NCI-H226 (cell line): Measurements from ENCODE around the gene BEND7.
"Not testable (repeated sequence)": the region's sequence is repeated elsewhere in the genome, so short reads cannot be mapped to it uniquely, and the experiment has no call there.

Source experiments
- DNase-seq: peaks from one replicate; pipeline ENCODE4 v3.0.0-alpha.2; 2015

BEND7 gene, protein sequence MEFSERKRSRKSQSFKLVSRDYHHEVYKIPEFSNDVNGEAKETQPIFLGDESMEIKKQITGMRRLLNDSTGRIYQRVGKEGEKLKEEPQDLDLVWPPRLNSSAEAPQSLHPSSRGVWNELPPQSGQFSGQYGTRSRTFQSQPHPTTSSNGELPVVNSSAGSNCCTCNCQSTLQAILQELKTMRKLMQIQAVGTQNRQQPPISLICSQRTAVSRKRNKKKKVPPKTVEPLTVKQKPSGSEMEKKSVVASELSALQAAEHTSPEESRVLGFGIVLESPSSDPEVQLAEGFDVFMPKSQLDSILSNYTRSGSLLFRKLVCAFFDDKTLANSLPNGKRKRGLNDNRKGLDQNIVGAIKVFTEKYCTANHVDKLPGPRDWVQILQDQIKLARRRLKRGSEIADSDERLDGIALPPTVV

DNA sequence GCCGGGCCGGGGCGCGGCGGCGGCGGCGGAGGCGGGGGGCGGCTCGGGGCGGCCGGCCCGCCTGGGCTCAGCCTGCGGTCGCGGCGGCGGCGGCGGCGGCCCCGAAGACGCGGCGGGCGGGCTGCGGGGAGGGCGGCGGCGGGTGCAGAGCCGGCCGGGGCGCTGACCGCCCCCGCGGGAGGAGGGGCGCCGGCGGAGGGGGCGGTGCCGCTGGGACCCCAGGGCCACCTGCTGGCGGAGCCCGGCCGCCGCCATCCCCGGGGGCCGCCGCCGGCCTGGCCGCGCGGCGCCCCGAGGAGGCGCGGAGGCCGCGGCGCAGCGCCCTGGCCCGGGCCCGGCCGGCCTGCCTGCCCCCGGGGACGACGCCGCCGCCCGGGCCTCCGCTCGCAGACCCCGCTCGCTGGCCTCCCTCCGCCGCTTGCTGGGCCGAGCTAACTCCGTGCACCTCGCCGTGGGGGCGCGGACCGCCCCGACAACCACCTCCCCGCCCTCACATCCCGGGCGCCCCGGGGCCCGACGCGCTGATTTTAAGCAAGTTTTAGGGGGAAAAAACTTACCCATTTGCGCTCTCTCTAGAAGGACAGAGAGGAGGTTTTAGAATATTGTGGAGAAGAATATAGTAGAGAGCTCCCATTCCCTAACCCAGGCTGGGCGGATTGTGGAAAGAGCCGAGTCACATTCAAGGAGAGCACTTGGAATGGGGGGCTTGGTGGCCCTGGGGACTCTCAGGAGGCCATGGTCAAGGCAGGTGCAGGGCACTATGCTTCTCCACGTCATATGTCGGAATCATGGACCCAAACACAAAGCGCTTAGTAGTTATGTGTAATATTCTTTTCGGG, at the start of gene BEND7:
TSS of gene BEND7 (minus strand) at position 140 of the 839 bp plus-strand sequence. CDS start 481 bp downstream, outside the sequence.
- no peak for DNase-seq

DNA sequence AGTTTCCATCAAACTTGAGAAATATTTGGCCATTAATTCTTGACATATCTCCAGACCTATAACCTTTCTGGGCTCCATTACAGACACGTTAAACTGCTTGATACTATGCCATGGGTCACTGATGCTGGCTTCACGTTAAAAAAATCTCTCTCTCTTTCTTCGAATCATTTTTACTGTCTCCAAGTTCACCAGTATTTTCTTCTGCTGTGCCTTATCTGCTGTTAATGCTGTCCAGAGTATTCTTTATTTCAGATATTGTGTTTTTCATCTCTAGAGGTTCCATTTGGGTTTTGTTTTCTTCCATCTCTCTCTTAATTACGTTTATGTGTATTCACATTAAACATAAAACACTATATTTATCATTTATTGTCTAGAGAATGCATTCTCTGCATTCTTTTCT, 45.1 kb upstream of the BEND7 start:
- DNase-seq, result no peak

DNA sequence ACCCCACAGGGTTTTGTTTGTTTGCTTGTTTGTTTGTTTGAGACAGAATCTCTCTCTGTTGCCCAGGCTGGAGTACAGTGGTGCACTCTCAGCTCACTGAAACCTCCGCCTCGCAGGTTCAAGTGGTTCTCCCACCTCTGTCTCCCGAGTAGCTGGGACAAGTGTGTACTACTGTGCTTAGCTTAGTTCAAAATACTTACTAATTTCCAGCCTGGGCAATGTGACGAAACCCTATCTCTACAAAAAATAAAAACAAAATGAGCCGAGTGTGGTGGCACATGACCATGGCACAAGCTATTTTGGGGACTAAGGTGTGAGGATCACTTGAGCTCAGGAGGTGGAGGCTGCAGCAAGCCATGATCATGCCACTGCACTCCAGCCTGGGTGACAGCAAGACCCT, 42.7 kb upstream of the BEND7 start:
- DNase-seq, result no peak

DNA sequence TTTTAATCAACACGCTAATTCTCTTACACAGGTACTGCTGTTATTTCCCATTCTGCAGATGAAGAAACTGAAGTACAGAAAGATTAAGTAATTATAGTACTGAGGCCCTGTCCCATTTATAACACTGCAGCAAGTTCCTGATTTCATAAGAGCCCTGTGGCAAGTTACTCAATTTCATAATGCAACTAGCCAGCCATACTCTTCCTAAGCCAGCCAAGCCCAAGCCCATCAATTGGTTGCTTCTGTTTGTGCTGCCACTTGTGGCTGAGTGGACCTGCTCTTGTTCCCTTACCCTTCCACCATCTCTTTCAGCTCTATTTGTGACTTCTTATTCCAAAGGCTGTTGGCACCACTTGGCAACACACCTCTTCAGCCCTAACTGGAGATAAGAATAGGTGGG, 38.2 kb upstream of the BEND7 start:
- no peak for DNase-seq

DNA sequence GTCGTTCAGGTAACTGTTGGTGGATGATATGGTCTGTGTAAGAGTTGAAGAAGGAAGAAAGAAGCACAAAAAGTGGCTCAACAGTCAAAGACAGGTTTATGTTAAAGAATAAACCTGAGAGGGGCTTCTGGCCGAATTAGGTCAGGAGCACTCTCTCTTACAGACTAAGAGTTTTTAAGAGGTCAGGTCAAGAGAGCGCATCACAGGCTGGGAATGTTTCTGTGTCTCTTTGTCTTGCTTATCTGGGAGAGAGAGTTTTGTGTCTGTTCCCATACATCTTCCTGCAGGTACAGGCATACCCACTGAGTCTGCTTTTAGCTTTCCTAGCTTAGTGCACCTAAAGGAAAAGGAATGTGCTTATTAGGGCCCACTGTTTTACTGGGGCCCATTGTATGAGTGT, 35.8 kb upstream of the BEND7 start:
- DNase-seq, result no peak

DNA sequence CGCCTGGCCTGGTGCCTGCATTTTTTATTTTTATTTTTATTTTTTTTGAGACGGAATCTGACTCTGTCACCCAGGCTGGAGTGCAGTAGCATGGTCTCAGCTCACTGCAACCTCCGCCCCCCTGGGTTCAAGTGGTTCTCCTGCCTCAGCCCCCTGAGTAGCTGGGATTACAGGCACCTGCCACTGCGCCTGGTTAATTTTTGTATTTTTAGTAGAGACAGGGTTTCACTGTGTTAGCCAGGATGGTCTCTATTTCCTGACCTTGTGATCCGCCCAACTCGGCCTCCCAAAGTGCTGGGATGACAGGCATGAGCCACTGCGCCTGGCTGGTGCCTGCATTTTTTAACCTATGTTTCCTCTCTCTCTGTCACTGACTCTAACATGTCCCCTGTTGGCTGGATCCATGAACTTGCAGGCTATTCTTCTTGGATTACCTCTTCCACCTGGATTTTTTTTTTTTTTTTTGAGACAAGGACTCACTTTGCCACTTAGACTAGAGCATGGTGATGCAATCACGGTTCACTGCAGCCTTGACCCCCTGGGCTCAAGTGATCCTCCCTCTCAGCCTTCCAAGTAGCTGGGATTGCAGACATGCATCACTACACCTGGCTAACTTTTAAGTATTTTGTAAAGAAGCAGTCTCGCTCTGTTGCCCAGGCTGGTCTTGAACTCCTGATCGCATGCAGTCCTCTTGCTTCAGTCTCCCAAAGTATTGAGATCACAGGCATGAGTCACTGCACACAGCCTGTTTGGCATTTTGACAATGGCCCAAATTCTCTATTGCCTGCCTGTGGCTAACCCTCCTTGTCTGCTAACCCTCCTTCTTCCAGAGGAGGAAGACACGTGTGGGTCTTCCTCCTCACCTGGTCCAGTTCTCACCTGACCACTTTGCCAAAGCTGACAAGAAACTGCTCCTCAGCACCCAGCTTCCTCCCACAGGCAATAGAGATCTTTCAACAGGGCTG, 34.9 kb upstream of the BEND7 start:
- DNase-seq, result no peak

DNA sequence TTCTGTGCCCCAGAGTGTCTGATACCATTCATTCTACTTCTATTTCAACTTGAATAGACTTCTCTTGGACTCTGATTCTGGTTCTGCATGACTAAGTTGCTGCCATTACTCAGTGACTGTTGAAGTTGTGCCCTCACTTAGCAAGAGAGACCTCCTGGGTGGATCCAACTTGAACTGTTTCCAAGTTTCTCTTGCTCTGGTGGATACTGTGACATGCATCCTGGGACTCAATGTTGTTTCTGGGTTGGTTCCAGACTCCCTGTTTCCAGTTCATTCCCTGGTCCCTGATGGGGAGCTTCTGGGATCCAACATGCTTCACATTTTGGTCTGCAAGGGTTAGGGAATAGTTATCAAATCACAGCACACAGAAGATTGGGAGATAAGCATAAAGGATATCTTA, 31.8 kb upstream of the BEND7 start:
- DNase-seq, result peak; percentile 29

DNA sequence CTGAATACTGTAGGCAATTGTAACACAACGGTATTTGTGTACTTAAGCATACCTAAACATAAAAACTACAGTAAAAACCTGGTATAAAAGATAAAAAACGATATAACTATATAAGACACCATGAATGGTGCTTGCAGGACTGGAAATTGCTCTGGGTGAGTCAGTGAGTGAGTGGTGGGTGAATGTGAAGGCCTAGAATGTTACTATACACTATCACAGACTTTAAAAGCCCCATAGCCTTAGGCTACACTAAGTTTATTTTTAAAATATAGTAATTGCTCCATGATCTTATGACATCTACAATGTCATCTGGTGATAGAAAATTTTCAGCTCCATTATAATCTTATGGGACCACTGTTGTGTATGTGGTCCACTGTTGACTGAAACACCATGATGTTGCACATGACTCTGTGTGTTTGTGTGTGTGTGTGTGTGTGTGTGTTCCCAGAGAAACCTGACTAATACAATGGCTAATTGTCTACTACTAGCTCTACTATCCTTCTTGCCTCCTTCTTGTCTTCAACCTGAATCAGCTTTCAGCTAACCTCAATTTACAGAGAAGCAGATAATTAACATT, 30.4 kb upstream of the BEND7 start:
- DNase-seq, result no peak

DNA sequence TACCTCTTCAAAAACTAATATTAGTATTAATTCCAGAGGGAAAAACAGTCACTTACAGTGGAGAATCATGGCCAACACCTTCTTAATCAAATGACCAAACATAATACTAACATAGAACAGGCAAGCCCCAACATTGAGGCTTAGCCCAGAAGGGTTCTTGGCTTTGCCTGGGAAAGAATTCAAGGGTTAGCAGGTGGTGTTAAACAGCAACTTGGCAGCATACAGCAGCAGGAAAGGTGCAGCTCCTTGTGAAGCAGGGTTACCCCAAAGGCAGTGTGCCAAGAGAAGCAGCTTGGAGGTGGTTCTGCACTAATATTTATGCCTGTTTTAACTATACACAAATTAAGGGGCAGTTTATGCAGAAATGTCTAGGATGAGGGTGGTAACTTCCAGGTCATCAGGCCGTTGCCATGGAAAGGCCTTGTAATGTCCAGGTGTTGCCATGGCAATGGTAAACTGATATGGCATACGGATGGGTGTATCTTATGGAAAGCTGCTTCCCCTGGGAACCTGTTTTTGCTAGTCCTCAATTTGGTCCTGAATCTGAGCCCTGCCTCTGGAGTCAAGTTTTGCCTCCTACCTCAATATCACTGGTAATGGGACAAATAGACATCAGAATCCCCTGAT, 27.2 kb upstream of the BEND7 start:
- no peak for DNase-seq

DNA sequence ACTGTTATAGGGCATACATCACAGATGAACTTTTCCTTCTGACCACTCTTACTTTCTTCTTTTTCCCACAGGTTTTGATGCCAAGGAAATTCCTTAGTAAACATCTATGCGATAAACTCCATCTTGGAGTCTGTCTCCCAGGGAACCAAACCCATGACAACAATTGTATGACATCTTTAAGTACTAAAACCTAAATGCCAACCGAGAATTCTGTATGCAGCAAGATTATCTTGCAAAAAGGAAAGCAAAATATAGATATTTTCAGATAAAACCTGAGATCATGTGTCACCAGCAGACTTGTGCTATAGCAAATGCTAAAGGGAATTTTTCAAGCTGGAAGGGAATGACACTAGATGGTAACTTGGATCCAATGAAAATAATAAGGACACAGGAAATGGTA, 22.0 kb upstream of the BEND7 start:
- no peak for DNase-seq

DNA sequence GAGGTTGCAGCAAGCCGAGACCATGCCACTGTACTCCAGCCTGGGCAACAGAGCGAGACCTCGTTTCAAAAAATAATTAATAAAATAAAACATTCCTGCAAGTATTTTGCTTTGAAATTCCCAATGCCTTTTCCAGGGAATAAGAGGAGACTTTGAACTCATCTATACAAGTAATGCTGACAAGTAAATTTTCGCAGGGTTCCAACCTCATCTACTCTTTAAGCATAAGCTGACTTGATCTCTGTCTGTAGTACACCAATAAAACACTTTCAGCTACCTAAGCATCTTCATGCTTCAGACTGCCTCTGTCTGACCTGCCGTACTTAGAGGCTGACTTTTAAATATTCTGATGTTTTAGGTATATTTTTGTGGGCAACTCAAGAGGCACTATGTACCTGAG, 13.7 kb upstream of the BEND7 start:
- DNase-seq, result no peak

DNA sequence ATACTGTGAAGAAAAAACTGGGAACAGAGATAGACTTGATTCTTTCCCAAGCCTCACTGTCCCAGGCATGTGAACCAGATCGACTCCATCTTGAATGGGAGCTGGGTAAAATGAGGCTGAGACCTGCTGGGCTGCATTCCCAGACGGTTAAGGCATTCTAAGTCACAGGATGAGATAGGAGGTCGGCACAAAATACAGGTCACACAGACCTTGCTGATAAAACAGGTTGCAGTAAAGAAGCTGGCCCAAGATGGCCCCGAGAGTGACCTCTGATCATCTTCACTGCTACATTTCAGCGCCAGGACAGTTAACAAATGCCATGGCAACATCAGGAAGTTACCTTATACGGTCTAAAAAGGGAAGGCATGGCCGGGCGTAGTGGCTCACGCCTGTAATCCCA, 9.2 kb upstream of the BEND7 start:
- not testable (repeated sequence) for DNase-seq

DNA sequence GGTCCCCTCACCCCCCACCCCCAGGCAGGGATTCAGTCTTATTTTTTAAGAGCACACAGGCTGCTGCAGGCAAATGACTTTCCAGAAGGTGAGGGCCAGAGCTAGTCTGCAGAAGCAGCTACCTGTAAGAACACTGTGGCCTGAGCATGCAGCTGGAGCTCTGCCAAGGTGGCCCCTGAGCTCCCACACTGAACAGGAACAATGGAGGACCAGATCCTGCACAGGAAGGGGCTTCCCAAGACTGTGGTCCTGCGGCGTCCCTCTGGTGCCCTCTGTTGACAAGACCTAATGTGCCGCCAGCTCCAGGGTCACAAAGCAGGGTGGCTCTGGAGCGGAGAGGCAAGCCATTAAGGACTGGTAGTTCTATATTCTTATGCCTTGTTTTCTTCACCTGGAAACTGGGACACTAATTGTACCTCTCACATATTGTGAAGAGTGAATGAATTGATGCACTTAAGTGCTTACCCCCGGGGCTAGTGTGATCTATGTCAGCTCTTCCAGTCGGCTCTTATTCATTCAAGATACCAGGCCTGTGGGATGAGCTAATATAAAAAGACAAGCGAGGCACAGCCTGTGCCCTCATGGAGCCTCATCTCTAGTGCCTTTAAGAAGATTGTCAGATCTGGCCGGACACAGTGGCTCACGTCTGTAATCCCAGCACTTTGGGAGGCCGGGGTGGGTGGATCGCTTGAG, 8.0 kb upstream of the BEND7 start:
- DNase-seq, result peak; percentile 9

DNA sequence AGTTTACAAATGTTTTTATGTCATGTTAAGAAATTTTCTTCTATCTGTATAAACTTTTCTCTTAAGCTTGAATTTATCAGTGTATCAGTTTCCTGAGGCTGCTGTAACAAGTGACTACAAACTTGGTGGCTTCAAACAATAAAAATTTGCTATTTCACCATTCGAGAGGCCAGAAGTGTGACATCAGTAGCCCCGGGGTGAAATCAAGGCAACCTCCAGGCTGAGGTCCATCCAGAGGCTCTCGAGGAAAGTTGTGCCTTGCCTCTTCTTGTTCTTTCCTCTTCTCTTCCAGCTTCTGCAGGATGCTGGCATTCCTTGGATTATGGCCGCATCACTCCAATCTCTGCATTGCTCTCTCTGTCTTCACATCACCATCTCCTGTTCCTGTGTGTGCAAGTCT, 6.5 kb upstream of the BEND7 start:
- no peak for DNase-seq

DNA sequence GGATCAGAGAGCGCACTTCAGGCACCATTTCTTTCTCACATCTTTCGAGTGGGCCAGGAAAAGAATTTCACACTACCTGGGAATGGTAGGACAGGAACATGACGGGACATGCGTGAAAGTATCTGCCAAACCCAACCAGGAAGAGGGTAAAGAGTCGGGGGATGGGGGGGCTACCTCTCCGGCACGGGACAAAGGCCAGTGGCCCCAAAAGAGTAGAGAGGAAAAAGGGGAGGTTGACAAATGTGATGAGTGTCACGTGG, 830 bp upstream of the BEND7 start:
- DNase-seq, result no peak

DNA sequence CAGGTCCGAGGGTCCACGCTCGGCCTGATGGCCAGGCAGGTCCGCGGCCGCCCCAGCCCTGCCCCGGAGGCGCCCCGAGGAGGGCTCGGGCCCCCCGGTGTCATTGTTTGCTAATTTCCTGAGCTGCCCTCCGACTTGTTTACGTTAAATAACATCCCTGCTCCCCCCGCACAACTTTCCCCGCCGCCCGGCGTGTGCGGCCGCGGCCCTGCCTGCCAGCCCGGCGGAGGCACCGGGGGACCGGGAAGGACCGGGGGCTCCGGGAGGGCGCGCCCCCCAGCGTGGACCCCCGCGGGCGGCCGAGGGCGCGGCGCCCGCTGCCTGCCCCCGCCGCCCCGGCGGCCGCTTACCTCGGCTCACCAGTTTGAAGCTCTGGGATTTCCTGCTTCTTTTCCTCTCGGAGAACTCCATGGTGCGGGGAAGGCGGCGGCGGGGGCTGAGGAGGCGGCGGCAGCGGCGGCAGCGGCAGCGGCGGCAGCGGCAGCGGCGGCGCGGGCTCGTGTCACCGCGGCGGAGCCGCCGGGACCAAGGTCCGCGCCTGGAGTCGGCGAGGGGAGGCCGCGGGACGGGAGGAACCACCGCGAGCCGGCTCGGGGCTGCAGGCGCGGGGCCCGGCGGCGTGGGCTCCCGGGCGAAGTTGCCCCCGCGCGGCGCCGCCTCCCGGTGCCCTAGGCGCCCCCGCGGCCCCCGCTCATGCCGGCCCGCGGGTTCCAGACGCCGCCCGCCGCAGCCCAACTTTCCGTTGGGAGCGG, 515 bp downstream of the BEND7 start:
- no peak for DNase-seq

DNA sequence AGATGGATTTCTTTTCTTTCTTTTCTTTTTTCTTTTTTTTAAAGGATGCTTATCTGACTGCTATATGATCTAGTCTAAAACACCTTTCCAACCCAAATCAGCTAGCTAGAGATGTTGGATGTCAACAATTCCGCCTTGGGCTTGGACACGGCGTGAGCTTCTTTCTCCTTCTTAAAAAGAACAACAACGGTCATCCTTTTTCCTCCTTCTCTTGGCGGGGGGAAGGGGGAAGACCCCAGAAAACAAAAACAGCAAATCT, 1.0 kb downstream of the BEND7 start:
- DNase-seq, result no peak

DNA sequence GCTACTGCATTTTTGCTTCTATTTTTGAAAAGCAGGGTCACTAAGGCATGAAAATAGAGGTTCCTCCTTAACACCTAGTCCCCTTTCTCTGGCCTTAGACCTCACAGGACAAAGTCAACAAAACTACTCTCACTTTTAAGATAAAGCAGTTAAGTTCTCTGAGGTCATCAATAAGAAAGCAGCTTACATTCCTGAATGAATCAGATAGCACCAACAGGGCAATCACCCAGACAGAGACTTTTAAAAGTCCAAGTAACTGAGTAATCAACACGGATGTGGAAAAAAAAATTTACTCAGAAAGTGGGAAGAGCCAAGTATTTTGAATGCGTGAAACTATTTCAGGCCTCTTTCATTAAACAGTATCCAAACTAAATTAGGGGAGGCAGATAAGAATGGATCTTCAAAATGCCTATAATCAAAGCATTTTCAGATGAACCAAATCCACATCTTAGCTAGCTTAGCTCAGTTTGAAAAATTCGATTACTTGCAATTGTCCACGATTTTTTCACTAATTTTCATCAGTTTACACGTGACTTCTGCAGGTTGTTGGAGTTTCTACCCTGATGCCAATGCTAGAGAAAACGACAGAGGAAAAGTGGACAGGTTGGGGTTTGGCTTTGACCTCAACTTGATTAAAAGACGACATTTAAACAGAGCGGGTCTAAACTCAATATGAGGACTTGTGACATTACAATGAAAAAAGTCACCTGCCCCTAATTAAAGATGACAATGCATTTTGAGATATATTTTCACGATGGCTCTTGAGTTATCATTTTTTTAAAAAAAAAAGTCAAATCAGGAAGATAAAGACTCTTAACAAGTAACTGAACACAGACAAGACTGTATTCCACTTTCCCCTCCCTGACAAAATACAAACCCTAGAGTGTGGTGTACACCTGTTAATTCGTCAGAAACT, 1.6 kb downstream of the BEND7 start:
- DNase-seq, result peak; percentile 83

DNA sequence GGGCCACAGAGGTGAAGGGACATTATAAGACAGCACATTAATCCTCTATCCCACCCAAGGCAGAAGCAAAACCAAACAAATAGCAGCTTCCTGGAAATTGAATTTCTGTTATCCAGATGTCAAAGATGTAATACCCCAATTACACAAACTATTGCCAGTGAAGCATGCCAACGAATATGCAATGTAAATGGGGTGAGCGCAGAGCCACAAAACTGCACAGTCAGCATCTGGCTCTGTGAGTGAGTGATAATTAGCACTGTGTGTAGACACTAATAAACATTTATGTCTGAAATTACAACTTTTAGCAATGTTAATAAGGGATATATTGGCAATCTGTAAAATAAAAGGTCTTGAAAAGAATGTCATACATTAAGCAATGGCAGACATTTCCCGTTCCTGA, 3.2 kb downstream of the BEND7 start:
- DNase-seq, result no peak

DNA sequence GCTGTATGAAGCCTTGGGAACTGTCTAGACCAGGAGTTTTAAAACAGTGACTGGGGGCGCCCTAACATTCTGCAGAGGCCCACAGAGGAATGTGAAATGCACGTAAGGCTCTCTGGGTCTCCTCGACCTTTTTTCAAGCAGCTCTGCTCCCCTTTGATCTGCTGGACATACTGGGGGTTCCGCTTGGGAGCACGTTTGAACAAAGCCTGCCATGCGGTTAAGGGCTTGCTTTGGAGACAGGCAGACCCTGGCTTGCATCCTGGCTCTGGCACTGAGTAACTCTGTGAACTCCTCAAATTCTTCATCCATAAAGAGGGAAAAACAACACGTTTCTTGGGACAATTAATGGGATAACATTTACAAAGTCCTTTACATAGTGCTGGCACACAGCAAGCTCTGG, 7.8 kb downstream of the BEND7 start:
- DNase-seq, result no peak
